Measurements from ENCODE around the gene SPTLC1. TPM values are rescaled to one million over a fixed set of nuclear protein-coding genes. Genes with fewer than 3 reads are reported as not detected.
A peak's percentile ranks its signal among the peaks of the same experiment; 100 is the strongest.
"Not testable (repeated sequence)": the region's sequence is repeated elsewhere in the genome, so short reads cannot be mapped to it uniquely, and the experiment has no call there.

SPTLC1 gene
- polyA plus RNA-seq, 1 donor (not counting 4 experiments of a cell fraction or from before 2014, with no cell fraction given), result 123 TPM

GRCh38 chr9:92146610-92147009 lies 31.4 kb upstream of the SPTLC1 start:
- peak overlapping the region; percentile 72 for H3K9ac ChIP-seq (ENCODE audit: control insufficient read depth, extremely low read depth, insufficient read depth, low read length)
- peaks cover 13% of the 10 kb centered on the region for H3K4me1 ChIP-seq (ENCODE audit: control insufficient read depth, extremely low read depth, insufficient read depth, low read length)
- peak overlapping the region; percentile 82 for H3K4me2 ChIP-seq (ENCODE audit: control insufficient read depth, extremely low read depth, insufficient read depth, low read depth, low read length)
- peak overlapping the region; percentile 81 for H3K27ac ChIP-seq (ENCODE audit: control insufficient read depth, insufficient read depth, low read length)
- H3K36me3 ChIP-seq (ENCODE audit: control insufficient read depth in 2 of 2, extremely low read depth in 1 of 2, insufficient read depth in 2 of 2, low read length in 2 of 2), result no peaks in the 10 kb centered on the region
- no peaks in the 10 kb centered on the region for H4K20me1 ChIP-seq (ENCODE audit: control insufficient read depth, extremely low read depth, insufficient read depth, low read length)
- H3K9me1 ChIP-seq (ENCODE audit: control insufficient read depth, extremely low read depth, insufficient read depth, low read length), result no peaks in the 10 kb centered on the region
- TF ChIP-seq EZH2 (IDR thresholded peaks at IDR 0.05; ENCODE audit: low read length), result no peak
- TF ChIP-seq, protein P1, sequence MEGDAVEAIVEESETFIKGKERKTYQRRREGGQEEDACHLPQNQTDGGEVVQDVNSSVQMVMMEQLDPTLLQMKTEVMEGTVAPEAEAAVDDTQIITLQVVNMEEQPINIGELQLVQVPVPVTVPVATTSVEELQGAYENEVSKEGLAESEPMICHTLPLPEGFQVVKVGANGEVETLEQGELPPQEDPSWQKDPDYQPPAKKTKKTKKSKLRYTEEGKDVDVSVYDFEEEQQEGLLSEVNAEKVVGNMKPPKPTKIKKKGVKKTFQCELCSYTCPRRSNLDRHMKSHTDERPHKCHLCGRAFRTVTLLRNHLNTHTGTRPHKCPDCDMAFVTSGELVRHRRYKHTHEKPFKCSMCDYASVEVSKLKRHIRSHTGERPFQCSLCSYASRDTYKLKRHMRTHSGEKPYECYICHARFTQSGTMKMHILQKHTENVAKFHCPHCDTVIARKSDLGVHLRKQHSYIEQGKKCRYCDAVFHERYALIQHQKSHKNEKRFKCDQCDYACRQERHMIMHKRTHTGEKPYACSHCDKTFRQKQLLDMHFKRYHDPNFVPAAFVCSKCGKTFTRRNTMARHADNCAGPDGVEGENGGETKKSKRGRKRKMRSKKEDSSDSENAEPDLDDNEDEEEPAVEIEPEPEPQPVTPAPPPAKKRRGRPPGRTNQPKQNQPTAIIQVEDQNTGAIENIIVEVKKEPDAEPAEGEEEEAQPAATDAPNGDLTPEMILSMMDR (optimal IDR thresholded peaks at IDR 0.05 in 1 of 3, IDR thresholded peaks at IDR 0.05 in 1 of 3, conservative IDR thresholded peaks at IDR 0.05 in 1 of 3; ENCODE audit: extremely low read depth in 1 of 3, insufficient read depth in 2 of 3, low read length in 3 of 3), result no peak
- DNase-seq (ENCODE audit: low read depth, low spot score) (no peak), FAIRE-seq (no peak)
- dilution Hi-C loops (cut with MboI; ENCODE audit: extremely low pct_ligation_motif_present, low sequenced_read_pairs), result no loop called here
- H3K27me3 ChIP-seq (ENCODE audit: control insufficient read depth, extremely low read depth, insufficient read depth, low read length), result peaks cover 3% of the 10 kb centered on the region
- H2AFZ ChIP-seq (ENCODE audit: control insufficient read depth, low read length), result no peak overlapping the region
- no peaks in the 10 kb centered on the region for H3K79me2 ChIP-seq (ENCODE audit: control insufficient read depth, insufficient read depth, low read length)
- H3K4me3 ChIP-seq (ENCODE audit: control insufficient read depth in 2 of 3, extremely low read depth in 1 of 3, insufficient read depth in 2 of 3, low read depth in 1 of 3, low read length in 3 of 3), result no peak overlapping the region
- no peaks in the 10 kb centered on the region for H3K9me3 ChIP-seq (ENCODE audit: control insufficient read depth, low read depth, low read length)

DNA sequence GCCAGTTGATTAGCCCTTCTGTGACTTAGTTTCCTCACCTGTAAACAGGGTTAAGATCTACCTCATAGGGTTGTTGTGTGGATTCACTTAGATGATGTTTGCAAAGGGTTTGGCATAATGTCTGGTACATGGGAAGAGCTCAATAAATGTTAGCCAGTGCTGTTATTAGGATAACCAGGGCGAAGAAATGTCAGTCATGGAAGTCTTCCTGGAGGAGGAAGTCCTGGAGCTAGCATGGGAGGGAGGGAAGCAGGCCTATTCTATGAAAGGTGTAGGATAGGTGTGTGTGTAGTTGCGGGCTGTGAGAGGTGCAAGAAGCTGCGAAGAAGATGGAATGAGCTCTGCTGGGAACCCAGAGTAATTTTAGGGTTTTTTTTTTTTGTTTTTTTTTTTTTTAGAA lies 30.6 kb upstream of the SPTLC1 start:
- H3K27ac ChIP-seq (ENCODE audit: control insufficient read depth, insufficient read depth, low read length); FAIRE-seq; H3K4me3 ChIP-seq (ENCODE audit: control insufficient read depth in 2 of 3, extremely low read depth in 1 of 3, insufficient read depth in 2 of 3, low read depth in 1 of 3, low read length in 3 of 3); H3K27me3 ChIP-seq (ENCODE audit: control insufficient read depth, extremely low read depth, insufficient read depth, low read length); H3K9ac ChIP-seq (ENCODE audit: control insufficient read depth, extremely low read depth, insufficient read depth, low read length); DNase-seq (ENCODE audit: low read depth, low spot score); dilution Hi-C loops (cut with MboI; ENCODE audit: extremely low pct_ligation_motif_present, low sequenced_read_pairs); H3K9me1 ChIP-seq (ENCODE audit: control insufficient read depth, extremely low read depth, insufficient read depth, low read length); H3K36me3 ChIP-seq (ENCODE audit: control insufficient read depth in 2 of 2, extremely low read depth in 1 of 2, insufficient read depth in 2 of 2, low read length in 2 of 2); H4K20me1 ChIP-seq (ENCODE audit: control insufficient read depth, extremely low read depth, insufficient read depth, low read length); H3K9me3 ChIP-seq (ENCODE audit: control insufficient read depth, low read depth, low read length); H2AFZ ChIP-seq (ENCODE audit: control insufficient read depth, low read length); H3K4me2 ChIP-seq (ENCODE audit: control insufficient read depth, extremely low read depth, insufficient read depth, low read depth, low read length); H3K79me2 ChIP-seq (ENCODE audit: control insufficient read depth, insufficient read depth, low read length): not testable (repeated sequence)
- H3K4me1 ChIP-seq (ENCODE audit: control insufficient read depth, extremely low read depth, insufficient read depth, low read length), result peaks cover 15% of the 10 kb centered on the region

DNA sequence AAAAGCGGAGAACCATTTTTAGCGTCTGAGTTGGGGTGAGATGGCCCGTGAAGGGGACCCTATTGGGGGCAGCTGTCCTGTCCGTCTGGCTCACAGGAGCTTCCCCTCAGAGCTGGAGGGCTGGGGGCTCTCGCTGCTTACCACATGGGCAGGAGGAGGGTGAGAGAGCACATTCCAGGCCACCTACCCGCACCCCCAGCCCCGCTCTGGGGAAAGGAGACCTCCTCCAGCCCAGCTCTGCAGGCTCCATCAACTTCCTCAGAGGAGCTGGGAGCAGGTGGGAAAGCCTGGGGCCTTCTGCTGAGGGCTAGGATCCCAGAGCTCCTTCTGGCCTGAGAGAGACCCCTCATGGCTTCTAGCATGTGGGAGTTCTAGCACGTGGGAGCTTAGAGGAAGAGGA lies 27.1 kb upstream of the SPTLC1 start:
- Histone ChIP-seq H3K27ac (ENCODE audit: control insufficient read depth, insufficient read depth, low read length) (no peak overlapping the region), H3K36me3 (ENCODE audit: control insufficient read depth in 2 of 2, extremely low read depth in 1 of 2, insufficient read depth in 2 of 2, low read length in 2 of 2) (no peaks in the 10 kb centered on the region), H3K4me3 (ENCODE audit: control insufficient read depth in 2 of 3, extremely low read depth in 1 of 3, insufficient read depth in 2 of 3, low read depth in 1 of 3, low read length in 3 of 3) (no peak overlapping the region), H3K9me3 (ENCODE audit: control insufficient read depth, low read depth, low read length) (no peaks in the 10 kb centered on the region), H4K20me1 (ENCODE audit: control insufficient read depth, extremely low read depth, insufficient read depth, low read length) (no peaks in the 10 kb centered on the region), H3K4me2 (ENCODE audit: control insufficient read depth, extremely low read depth, insufficient read depth, low read depth, low read length) (no peak overlapping the region), H3K27me3 (ENCODE audit: control insufficient read depth, extremely low read depth, insufficient read depth, low read length) (peaks cover 11% of the 10 kb centered on the region), H2AFZ (ENCODE audit: control insufficient read depth, low read length) (no peak overlapping the region), H3K79me2 (ENCODE audit: control insufficient read depth, insufficient read depth, low read length) (no peaks in the 10 kb centered on the region), H3K9ac (ENCODE audit: control insufficient read depth, extremely low read depth, insufficient read depth, low read length) (no peak overlapping the region), H3K9me1 (ENCODE audit: control insufficient read depth, extremely low read depth, insufficient read depth, low read length) (no peaks in the 10 kb centered on the region), H3K4me1 (ENCODE audit: control insufficient read depth, extremely low read depth, insufficient read depth, low read length) (peaks cover 15% of the 10 kb centered on the region)
- DNase-seq (ENCODE audit: low read depth, low spot score) (no peak), FAIRE-seq (no peak)
- no peak for TF ChIP-seq EZH2 (IDR thresholded peaks at IDR 0.05; ENCODE audit: low read length)
- TF ChIP-seq, protein P1 (optimal IDR thresholded peaks at IDR 0.05 in 1 of 3, IDR thresholded peaks at IDR 0.05 in 1 of 3, conservative IDR thresholded peaks at IDR 0.05 in 1 of 3; ENCODE audit: extremely low read depth in 1 of 3, insufficient read depth in 2 of 3, low read length in 3 of 3), result no peak
- dilution Hi-C loops (cut with MboI; ENCODE audit: extremely low pct_ligation_motif_present, low sequenced_read_pairs), result no loop called here
